B cell (primary cell): ENCODE data around the gene PCMTD2. TPM values are rescaled to one million over a fixed set of nuclear protein-coding genes. Genes with fewer than 3 reads are reported as not detected.
"Not testable (repeated sequence)": the region's sequence is repeated elsewhere in the genome, so short reads cannot be mapped to it uniquely, and the experiment has no call there.

Experiments used
- ATAC-seq: fragments of 200-7000 bp; cut with Tn5 transposase; one replicate; pipeline ENCODE4 v1.10.0; 2021; ENCODE audit warnings: low read depth, mild to moderate bottlenecking, moderate number of reproducible peaks, moderate library complexity
- CTCF ChIA-PET: fragments of 350-600 bp; sonication (Branson Sonifier 250); formaldehyde crosslinking; loops from one replicate; lab custom pipeline; 2021; ENCODE audit warnings: antibody characterized with exemption, inconsistent platforms; lab: Charles Lee
- POLR2A ChIA-PET: fragments of 350-600 bp; sonication (Branson Sonifier 250); formaldehyde crosslinking; loops from one replicate; lab custom pipeline; 2021; ENCODE audit warnings: antibody characterized with exemption; lab: Charles Lee
- DNase-seq: peaks from one replicate; pipeline ENCODE4 v3.0.0; 2013
- H2AFZ ChIP-seq: 2 replicates; pipeline ENCODE4 v1.6.1; 2012; ENCODE audit warnings: mild to moderate bottlenecking, low read depth, low read length; ENCODE audit not compliant: insufficient read depth, poor library complexity, severe bottlenecking
- H3K27ac ChIP-seq, 2 donors: 1 replicate in 1 of 2; 2 replicates in 1 of 2; pipeline ENCODE4 v1.5.1; 2012 to 2013; ENCODE audit warnings: low read length in 2 of 2, mild to moderate bottlenecking in 2 of 2, moderate library complexity in 1 of 2
- H3K27me3 ChIP-seq, 4 experiments: fragments of 200-600 bp in 1 of 4; sonication (generic) in 1 of 4; replicated peaks in 1 of 4; 1 replicate in 2 of 4; 2 replicates in 2 of 4; pipeline versions ENCODE4 v1.6.1 to v1.7.0; 2013 to 2016; ENCODE audit warnings: low read length in 3 of 4, mild to moderate bottlenecking in 2 of 4, mixed read lengths in 1 of 4, moderate library complexity in 1 of 4; ENCODE audit not compliant: insufficient read depth in 4 of 4, control insufficient read depth in 3 of 4; ENCODE audit errors: control extremely low read depth in 1 of 4
- H3K36me3 ChIP-seq, 2 experiments: replicated peaks in 1 of 2; 1 replicate in 1 of 2; 2 replicates in 1 of 2; pipeline versions ENCODE4 v1.6.1 to v1.7.1; 2013; ENCODE audit warnings: low read length in 1 of 2; ENCODE audit not compliant: insufficient read depth in 2 of 2, control insufficient read depth in 1 of 2; ENCODE audit errors: control extremely low read depth in 1 of 2, extremely low read depth in 1 of 2
- H3K4me1 ChIP-seq, 2 donors: fragments of 200-600 bp in 1 of 2; sonication (generic) in 1 of 2; 1 replicate in 1 of 2; 2 replicates in 1 of 2; pipeline versions ENCODE4 v1.5.1 to v1.6.1; 2013 to 2017; ENCODE audit warnings: low read length in 2 of 2; ENCODE audit not compliant: control insufficient read depth in 2 of 2, insufficient read depth in 2 of 2
- H3K4me2 ChIP-seq: replicated peaks from 2 replicates; pipeline ENCODE3; 2012; ENCODE audit warnings: mild to moderate bottlenecking, low read depth, low read length; ENCODE audit not compliant: poor library complexity, severe bottlenecking
- H3K4me3 ChIP-seq, 5 experiments: fragments of 200-600 bp in 1 of 5; sonication (generic) in 1 of 5; 1 replicate in 3 of 5; 2 replicates in 2 of 5; pipeline versions ENCODE4 v1.5.1 to v1.7.0; 2011 to 2016; ENCODE audit warnings: low read length in 4 of 5, mild to moderate bottlenecking in 4 of 5, low read depth in 2 of 5, control low read depth in 1 of 5, moderate library complexity in 1 of 5; ENCODE audit not compliant: insufficient read depth in 1 of 5; ENCODE audit errors: control extremely low read depth in 1 of 5, extremely low read depth in 1 of 5
- H3K79me2 ChIP-seq: fragments of 200-600 bp; sonication (generic); one replicate; pipeline ENCODE4 v1.6.0; 2016; ENCODE audit warnings: low read length; ENCODE audit not compliant: control insufficient read depth, insufficient read depth
- H3K9ac ChIP-seq: fragments of 200-600 bp; sonication (generic); 2 replicates; pipeline ENCODE4 v1.6.1; 2017; ENCODE audit warnings: mild to moderate bottlenecking, low read length, moderate library complexity
- H3K9me3 ChIP-seq, 3 donors: one replicate each; pipeline versions ENCODE4 v1.6.1 to v1.7.1; 2013; ENCODE audit warnings: low read length in 2 of 3; ENCODE audit not compliant: control insufficient read depth in 2 of 3, insufficient read depth in 1 of 3; ENCODE audit errors: control extremely low read depth in 1 of 3
- H4K20me1 ChIP-seq: 2 replicates; pipeline ENCODE4 v1.6.0; 2012; ENCODE audit warnings: mild to moderate bottlenecking, low read length; ENCODE audit not compliant: insufficient read depth, control insufficient read depth, poor library complexity, severe bottlenecking
- H3K27ac Mint-ChIP-seq: one replicate; pipeline ENCODE4 v1.8.0; 2021; ENCODE audit warnings: mixed read lengths
- H3K27me3 Mint-ChIP-seq: one replicate; pipeline ENCODE4 v1.8.0; 2021; ENCODE audit warnings: mixed read lengths
- H3K4me1 Mint-ChIP-seq: one replicate; pipeline ENCODE4 v1.8.0; 2021; ENCODE audit warnings: mixed read lengths
- H3K4me3 Mint-ChIP-seq: one replicate; pipeline ENCODE4 v1.8.0; 2021; ENCODE audit warnings: mixed read lengths
- H3K9me3 Mint-ChIP-seq: one replicate; pipeline ENCODE4 v1.8.0; 2022; ENCODE audit warnings: mixed read lengths; ENCODE audit not compliant: insufficient read depth
- EZH2 ChIP-seq: IDR thresholded peaks from 2 replicates; pipeline ENCODE4 v1.6.1; 2012; ENCODE audit warnings: borderline replicate concordance, low read depth, mild to moderate bottlenecking, moderate library complexity, low read length; ENCODE audit not compliant: insufficient read depth, poor library complexity, severe bottlenecking
- WGBS: methylation state at CpG from one replicate; pipeline ENCODE4 v1.1.5; 2013; ENCODE audit warnings: missing lambda C conversion rate; ENCODE audit not compliant: insufficient coverage; 5-methylcytosine and 5-hydroxymethylcytosine counted together
- intact Hi-C: fragments of 100-400 bp; cut with micrococcal nuclease; formaldehyde crosslinking; loops from one replicate; pipeline ENCODE4 v1.10.0; 2022
- polyA plus RNA-seq: library from polyadenylated mRNA; depleted of rRNA; stranded (reverse); fragments of >200 nt; gene quantifications from 2 replicates; pipeline ENCODE4 v1.2.3, GENCODE V29; 2012
- total RNA-seq, 2 donors: library from RNA; stranded (reverse); fragments of 120-200 nt in 1 of 2; gene quantifications; 1 replicate in 1 of 2; 2 replicates in 1 of 2; pipeline versions ENCODE4 v1.2.3 to v1.2.4, GENCODE V29; 2013 to 2022
- TF ChIP-seq, protein P1 (sequence below): fragments of 200-600 bp; IDR thresholded peaks from one replicate; pipeline ENCODE4 v1.8.0; 2022; ENCODE audit warnings: antibody characterized with exemption, mild to moderate bottlenecking

Gene PCMTD2
- total and polyA plus RNA-seq, 2 donors (not counting 1 experiment from before 2014, with no cell fraction given) = 39.8 to 131 TPM

GRCh38 chr20:64234291-64234791 is 21.2 kb upstream of the PCMTD2 start:
- Histone ChIP-seq H3K4me3 (no peak overlapping the region), H3K27ac (no peak overlapping the region), H3K9ac (no peak overlapping the region), H3K9me3 (no peaks in the 10 kb centered on the region), H3K27me3 (no peaks in the 10 kb centered on the region), H3K4me1 (peaks cover 0 to 3% of the 10 kb centered on the region in 2 donors), H3K79me2 (no peaks in the 10 kb centered on the region), H2AFZ (no peak overlapping the region), H3K4me2 (no peak overlapping the region), H3K36me3 (no peaks in the 10 kb centered on the region), H4K20me1 (no peaks in the 10 kb centered on the region)
- H3K4me1 Mint-ChIP-seq = peaks cover 6% of the 10 kb centered on the region
- no peak overlapping the region for H3K4me3 Mint-ChIP-seq
- no peaks in the 10 kb centered on the region for H3K9me3 Mint-ChIP-seq
- intact Hi-C loops = no loop called here
- ChIA-PET POLR2A (no interaction called here), CTCF (no interaction called here)
- H3K27ac Mint-ChIP-seq = no peak overlapping the region
- no peak for ATAC-seq
- no peak for DNase-seq
- TF ChIP-seq EZH2 = no peak
- TF ChIP-seq, protein P1, sequence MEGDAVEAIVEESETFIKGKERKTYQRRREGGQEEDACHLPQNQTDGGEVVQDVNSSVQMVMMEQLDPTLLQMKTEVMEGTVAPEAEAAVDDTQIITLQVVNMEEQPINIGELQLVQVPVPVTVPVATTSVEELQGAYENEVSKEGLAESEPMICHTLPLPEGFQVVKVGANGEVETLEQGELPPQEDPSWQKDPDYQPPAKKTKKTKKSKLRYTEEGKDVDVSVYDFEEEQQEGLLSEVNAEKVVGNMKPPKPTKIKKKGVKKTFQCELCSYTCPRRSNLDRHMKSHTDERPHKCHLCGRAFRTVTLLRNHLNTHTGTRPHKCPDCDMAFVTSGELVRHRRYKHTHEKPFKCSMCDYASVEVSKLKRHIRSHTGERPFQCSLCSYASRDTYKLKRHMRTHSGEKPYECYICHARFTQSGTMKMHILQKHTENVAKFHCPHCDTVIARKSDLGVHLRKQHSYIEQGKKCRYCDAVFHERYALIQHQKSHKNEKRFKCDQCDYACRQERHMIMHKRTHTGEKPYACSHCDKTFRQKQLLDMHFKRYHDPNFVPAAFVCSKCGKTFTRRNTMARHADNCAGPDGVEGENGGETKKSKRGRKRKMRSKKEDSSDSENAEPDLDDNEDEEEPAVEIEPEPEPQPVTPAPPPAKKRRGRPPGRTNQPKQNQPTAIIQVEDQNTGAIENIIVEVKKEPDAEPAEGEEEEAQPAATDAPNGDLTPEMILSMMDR = no peak
- 87% methylated on average over 8 of the region's 11 CpGs for WGBS
- H3K27me3 Mint-ChIP-seq = no peaks in the 10 kb centered on the region

- H3K4me3 Mint-ChIP-seq, POLR2A ChIA-PET, H4K20me1 ChIP-seq, CTCF ChIA-PET, H3K36me3 ChIP-seq, ATAC-seq, H3K4me1 Mint-ChIP-seq, intact Hi-C loops, H3K9ac ChIP-seq, H3K27me3 ChIP-seq, H3K4me1 ChIP-seq, H3K4me3 ChIP-seq, H2AFZ ChIP-seq, H3K79me2 ChIP-seq, H3K27ac ChIP-seq, H3K27me3 Mint-ChIP-seq, DNase-seq, H3K27ac Mint-ChIP-seq, H3K9me3 ChIP-seq, H3K9me3 Mint-ChIP-seq, H3K4me2 ChIP-seq: not testable (repeated sequence)
- 92% methylated on average over 14 of the region's 17 CpGs for WGBS
Measured at GRCh38 chr20:64234921-64235565, 20.5 kb upstream of the PCMTD2 start.
